ENCODE data around the gene GAGE12F.
"Not testable (repeated sequence)": the region's sequence is repeated elsewhere in the genome, so short reads cannot be mapped to it uniquely, and the experiment has no call there.

DNA sequence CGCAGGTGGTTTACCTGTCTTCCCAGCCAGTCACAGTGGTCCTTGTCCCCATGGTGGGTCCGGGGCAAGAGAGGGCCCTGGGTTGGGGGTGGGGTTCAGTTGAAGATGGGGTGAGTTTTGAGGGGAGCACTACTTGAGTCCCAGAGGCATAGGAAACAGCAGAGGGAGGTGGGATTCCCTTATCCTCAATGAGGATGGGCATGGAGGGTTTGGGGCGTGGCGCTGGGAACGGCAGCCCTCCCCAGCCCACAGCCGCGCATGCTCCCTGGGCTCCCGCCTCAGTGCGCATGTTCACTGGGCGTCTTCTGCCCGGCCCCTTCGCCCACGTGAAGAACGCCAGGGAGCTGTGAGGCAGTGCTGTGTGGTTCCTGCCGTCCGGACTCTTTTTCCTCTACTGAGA is at the start of gene GAGE12F:
- TF ChIP-seq, protein P1, sequence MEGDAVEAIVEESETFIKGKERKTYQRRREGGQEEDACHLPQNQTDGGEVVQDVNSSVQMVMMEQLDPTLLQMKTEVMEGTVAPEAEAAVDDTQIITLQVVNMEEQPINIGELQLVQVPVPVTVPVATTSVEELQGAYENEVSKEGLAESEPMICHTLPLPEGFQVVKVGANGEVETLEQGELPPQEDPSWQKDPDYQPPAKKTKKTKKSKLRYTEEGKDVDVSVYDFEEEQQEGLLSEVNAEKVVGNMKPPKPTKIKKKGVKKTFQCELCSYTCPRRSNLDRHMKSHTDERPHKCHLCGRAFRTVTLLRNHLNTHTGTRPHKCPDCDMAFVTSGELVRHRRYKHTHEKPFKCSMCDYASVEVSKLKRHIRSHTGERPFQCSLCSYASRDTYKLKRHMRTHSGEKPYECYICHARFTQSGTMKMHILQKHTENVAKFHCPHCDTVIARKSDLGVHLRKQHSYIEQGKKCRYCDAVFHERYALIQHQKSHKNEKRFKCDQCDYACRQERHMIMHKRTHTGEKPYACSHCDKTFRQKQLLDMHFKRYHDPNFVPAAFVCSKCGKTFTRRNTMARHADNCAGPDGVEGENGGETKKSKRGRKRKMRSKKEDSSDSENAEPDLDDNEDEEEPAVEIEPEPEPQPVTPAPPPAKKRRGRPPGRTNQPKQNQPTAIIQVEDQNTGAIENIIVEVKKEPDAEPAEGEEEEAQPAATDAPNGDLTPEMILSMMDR (IDR thresholded peaks at IDR 0.05; ENCODE audit: borderline replicate concordance, extremely low read depth, low read length, poor library complexity, severe bottlenecking) = not testable (repeated sequence)
- not testable (repeated sequence) for TF ChIP-seq EZH2 (IDR thresholded peaks at IDR 0.05; ENCODE audit: borderline replicate concordance, low read depth, low read length, severe bottlenecking)

All from DND-41 (cell line).